GM12872 (cell line): Measurements from ENCODE around the gene SCML2.

Source experiments
- TF ChIP-seq, protein P1 (sequence below): IDR thresholded peaks from 3 replicates; pipeline ENCODE4 v1.5.1; 2011; ENCODE audit warnings: low read depth, mild to moderate bottlenecking, low read length, moderate library complexity; ENCODE audit not compliant: insufficient read depth

SCML2 gene

DNA sequence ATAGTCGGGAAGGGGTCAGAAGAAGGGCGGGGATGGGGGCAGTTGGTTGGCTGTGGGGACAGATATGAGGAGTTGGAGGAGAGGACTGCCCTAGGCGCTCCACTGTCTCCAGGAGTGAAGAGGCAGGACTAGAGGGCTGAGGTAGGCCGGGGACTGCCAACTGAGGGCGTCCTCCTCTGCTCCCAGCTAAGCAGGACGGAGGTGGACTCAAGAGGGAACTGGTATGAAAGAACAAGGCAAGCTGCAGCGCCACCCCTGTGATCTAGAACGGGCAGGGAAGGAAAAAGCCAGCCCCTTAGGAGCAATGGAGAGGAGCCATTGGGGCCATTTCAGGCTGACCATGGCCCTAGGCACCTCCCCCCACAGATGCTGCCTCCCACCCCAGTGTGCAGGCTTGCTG lies 147.8 kb downstream of the SCML2 start:
- TF ChIP-seq, protein P1, sequence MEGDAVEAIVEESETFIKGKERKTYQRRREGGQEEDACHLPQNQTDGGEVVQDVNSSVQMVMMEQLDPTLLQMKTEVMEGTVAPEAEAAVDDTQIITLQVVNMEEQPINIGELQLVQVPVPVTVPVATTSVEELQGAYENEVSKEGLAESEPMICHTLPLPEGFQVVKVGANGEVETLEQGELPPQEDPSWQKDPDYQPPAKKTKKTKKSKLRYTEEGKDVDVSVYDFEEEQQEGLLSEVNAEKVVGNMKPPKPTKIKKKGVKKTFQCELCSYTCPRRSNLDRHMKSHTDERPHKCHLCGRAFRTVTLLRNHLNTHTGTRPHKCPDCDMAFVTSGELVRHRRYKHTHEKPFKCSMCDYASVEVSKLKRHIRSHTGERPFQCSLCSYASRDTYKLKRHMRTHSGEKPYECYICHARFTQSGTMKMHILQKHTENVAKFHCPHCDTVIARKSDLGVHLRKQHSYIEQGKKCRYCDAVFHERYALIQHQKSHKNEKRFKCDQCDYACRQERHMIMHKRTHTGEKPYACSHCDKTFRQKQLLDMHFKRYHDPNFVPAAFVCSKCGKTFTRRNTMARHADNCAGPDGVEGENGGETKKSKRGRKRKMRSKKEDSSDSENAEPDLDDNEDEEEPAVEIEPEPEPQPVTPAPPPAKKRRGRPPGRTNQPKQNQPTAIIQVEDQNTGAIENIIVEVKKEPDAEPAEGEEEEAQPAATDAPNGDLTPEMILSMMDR: no peak

DNA sequence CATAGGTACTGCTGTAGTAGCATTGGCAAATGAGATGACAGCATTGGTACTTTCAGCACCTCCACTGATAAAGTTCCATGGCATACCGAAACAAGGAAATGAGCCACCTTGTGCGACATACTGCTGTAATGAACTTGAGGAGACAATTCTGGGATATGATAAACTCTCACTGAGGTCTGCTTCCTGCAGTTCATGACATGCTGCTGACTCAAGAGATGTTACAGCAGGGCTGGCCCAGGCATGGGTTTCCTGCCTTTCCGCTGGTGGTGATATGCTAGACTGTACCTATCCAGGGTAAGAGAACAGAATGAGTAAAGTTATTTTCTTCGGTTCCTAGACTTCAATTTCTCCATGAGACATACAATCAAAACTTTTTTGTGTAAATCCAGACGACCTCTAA lies 150.9 kb downstream of the SCML2 start:
- TF ChIP-seq, protein P1: no peak

DNA sequence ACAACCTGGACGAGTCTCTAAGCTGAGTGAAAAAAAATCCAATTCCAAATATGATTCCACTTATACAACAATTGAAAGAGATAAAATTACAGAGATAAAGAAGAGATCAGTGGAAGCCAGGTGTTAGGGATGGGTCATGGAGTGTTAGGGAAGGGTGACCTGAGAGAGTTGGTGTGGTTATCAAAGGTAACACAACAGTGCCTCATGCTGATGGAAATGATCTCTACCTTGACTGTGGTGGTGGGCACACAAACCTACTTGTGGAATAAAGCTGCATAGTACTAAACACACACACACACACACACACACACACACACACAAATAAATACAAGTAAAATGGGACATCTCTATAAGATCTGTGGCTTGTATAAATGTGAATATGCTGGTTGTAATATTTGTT lies 159.8 kb downstream of the SCML2 start:
- TF ChIP-seq, protein P1: no peak
